ENCODE measurements around the gene TNNT3.

TNNT3 gene

DNA sequence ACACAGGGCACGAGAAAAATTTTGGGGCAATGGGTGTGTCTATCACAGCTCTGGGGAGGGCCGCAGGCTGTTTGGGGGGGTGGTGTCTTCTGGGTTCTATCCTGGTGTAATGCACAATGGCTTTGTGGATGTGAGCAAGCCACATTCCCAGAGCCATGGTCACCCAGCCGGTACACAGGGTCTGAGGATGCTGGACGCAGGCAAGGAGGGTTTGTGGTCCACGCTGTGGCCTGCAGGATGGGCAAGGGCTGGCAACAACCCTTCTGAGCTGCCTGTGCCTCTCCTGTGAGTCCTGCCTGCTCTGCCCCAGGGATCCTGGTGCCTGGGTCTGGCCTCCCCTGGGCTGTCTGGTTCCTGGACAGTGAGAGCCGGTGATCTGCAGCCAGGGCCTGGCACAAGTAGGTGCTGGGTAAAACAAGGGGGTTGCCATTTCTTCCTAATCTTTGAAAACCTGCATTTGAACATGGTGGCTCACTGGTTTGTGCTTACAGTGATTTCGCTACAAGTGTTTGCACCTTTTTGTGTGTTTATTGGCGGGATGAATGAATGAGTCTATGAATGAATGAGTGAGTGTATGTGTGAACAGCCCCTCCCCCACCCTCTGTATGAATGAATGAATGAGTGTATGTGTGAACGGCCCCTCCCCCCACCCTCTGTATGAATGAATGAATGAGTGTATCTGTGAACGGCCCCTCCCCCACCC lies 23.2 kb downstream of the TNNT3 start:
- Histone ChIP-seq H3K4me3 (no peak overlapping the region), H3K27ac (no peak overlapping the region)

DNA sequence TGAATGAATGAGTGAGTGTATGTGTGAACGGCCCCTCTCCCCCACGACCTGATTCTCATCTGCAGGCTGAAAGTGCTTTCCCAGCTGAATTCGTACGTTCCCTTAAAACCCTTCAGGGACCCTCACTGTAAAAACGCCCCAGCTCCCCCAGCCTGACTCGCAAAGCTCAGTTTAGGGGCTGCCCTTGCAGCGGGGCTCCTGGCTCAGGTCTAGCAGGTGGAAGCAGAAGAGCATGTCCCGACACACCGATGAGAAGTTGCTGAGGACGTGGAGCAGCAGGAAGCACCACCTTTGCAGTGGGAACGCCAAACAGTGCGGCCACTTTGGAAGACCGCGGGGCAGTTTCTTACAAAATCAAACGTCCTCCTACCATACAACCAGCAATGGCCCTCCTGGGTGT lies 24.1 kb downstream of the TNNT3 start:
- no peak overlapping the region for H3K4me3 ChIP-seq
- H3K27ac ChIP-seq: peak overlapping the region in 1 of 21 experiments; percentile 9

DNA sequence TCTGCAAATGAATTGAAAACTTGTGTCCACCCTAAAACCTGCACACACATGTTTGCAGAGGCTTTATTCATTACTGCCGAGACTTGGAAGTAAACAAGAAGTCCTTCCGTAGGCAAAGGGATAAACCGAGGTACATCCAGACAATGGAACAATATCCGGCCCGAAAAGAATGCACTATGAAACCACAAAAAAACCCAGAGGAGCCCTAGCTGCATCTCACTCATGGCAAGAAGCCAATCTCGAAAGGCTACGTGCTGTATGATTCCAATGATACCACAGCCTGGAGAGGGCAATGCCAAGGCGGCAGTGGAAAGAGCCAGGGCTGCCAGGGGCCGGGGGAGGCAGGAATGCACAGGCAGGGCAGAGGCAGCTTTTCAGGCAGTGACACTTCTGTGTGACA lies 24.5 kb downstream of the TNNT3 start:
- H3K27ac ChIP-seq: peak overlapping the region in 1 of 21 experiments; percentile 9
- H3K4me3 ChIP-seq: no peak overlapping the region

DNA sequence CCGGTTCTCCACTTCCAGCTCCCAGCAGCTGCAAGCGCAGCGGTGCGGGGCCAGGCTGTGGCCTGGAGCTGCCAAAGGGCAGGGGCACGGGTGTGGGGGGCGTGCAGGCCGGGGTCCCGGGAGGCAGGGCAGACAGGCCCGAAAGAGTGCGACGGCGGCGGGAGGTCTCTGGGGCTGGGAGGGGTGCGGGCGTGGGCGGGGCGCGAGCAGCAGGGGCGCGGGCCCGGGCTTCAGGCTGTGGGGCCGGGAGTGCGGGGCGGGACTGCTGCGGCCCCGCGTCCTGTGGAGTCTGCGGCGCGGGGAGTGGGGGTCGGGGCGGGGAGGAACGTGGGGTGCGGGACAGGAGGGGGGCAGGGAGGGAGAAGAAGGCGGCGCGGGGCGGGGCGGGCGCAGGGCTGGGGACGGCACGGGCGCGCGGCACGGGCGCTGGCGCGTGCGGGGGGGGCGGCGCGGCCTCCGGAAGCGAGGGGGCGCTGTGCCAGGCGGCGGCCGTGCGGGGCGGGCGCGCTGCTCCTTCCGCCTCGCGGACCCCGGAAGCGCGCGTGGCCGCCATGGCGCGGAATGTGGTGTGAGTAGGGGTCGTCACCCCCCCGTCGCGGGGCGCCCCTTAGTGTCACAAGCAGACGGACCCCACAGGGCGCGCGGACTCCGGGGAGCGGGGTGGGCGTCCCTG lies 27.4 kb downstream of the TNNT3 start, which contains the start of gene MRPL23:
TSS of gene MRPL23 (plus strand) at position 521 of the 673 bp plus-strand sequence. CDS start at position 552, 31 bp downstream.
- H3K4me3 ChIP-seq: no peak within 1 kb of the TSS
- H3K27ac ChIP-seq: no peak within 1 kb of the TSS

DNA sequence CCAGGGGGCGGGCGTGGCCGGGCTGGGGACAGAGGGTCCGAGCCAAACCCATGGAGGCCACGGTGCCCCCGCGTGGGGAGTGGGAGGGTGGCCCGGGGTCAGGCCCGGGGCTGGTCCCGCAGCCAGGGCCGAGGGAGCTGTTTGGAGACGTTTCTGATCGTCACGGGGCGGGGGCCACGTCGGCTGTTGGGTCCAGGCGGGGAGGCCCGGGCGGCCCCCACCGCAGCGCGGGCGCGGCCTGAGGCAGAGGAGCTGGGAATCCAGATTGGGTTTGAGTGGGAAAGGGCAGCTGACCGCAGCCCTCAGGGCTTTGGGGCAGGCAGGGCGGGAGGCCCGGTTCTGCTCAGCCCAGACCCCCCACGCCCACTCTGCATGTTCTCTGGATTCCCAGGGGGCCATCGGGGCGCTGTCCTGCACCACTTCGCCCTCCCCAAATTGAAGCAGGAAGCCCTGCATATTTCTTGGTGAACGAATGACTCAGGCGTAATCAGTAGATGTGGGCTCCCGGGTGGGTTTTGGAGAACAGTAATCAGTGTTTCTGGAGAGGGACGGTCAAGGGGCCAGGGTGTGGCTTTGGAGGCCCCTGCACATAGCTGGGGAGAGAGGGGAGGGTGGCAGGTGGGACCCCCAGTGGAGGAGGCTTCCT lies 28.2 kb downstream of the TNNT3 start:
- Histone ChIP-seq H3K27ac (no peak overlapping the region), H3K4me3 (no peak overlapping the region)

DNA sequence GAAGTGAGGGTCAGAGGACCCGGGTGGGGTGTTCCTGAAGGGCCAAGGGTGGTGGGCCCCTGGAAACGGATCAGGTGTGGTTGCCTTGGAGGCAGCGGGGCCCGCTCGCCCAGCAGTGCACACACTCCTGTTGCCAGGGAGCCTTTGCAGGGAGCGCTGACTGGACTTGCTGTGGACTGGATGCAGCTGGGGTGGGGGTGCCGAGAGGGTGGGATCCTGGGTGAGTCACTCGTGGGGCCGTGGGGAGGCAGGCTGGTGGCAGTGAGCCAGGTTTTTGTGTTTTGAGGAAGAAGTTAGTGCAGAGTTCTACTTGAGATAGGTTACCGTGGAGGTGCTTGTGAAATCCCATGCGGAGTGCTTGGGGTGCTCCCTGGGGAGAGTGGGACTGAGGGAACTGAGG lies 28.9 kb downstream of the TNNT3 start:
- Histone ChIP-seq H3K4me3 (no peak overlapping the region), H3K27ac (no peak overlapping the region)

DNA sequence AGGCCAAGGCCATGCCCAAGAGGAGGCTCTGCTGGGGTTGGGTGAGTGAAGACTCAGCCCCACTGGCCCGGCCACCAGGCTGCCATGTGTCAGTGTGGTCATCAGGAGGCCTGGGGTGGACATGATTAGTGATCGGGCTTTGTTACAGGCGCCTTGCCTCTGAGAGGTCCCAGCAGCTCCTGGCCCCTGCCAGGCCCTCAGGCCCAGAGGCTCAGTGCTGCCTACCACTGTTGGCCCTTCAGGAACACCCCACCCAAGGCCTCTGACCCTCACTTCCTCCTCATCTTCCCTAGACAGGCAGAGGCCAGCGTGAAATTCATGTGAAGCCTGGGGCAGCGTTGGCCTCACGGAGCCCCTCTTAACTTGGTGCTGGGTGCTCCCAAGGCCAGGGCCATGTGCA lies 29.8 kb downstream of the TNNT3 start:
- Histone ChIP-seq H3K27ac (no peak overlapping the region), H3K4me3 (no peak overlapping the region)

DNA sequence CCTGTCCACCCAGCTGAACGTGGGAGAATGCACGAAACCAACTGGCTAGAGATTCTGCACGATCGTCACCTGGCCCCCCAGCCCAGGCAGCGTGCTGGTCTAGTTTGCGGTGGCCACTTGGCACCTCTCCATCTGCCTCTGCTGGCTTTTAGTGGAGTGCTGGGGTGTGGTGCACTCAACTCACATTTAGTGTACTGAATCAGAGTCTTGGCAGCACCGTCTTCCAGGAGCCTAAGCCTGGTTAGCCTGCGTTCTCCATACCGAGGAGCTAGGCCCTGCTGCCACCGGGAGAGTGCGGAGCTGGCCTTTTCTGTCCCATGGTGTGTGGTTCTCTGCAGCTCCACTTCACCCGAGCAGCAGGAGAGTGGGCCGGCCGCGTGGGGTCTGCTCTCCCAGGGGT lies 30.4 kb downstream of the TNNT3 start:
- no peak overlapping the region for H3K27ac ChIP-seq
- no peak overlapping the region for H3K4me3 ChIP-seq

DNA sequence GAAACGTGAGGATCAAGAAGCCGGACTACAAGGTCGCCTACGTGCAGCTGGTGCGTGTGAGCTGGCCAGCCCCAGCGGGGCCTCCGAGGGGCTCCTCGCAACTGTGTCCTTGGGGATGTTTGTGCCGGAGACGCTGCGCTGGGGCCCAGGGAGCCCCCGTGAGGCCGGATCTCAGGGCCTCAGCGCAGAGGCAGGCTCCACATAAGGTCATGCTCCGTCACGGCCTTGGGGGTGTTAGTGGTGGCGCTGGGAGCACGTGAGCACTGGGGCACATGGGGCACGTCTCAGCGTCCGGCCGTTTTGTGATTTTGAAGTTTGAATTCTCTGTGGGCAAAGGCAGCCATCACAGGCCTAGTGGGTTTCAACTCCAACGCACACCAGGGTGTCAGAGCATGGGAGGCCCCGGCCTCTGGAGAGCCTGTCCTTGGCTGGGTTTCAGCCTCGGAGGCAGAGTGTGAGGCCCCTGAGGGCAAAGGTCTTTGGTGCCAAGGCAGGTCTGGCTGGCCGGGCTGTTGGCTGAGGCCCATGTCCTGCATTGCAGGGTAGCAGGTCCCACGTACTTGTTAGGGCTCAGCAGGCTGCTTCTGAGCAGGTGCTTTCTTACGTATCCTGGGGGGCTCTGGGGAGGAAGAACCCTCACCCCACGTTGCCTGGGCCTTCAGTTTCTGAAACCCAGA lies 33.4 kb downstream of the TNNT3 start:
- H3K4me3 ChIP-seq: no peak overlapping the region
- H3K27ac ChIP-seq: no peak overlapping the region

DNA sequence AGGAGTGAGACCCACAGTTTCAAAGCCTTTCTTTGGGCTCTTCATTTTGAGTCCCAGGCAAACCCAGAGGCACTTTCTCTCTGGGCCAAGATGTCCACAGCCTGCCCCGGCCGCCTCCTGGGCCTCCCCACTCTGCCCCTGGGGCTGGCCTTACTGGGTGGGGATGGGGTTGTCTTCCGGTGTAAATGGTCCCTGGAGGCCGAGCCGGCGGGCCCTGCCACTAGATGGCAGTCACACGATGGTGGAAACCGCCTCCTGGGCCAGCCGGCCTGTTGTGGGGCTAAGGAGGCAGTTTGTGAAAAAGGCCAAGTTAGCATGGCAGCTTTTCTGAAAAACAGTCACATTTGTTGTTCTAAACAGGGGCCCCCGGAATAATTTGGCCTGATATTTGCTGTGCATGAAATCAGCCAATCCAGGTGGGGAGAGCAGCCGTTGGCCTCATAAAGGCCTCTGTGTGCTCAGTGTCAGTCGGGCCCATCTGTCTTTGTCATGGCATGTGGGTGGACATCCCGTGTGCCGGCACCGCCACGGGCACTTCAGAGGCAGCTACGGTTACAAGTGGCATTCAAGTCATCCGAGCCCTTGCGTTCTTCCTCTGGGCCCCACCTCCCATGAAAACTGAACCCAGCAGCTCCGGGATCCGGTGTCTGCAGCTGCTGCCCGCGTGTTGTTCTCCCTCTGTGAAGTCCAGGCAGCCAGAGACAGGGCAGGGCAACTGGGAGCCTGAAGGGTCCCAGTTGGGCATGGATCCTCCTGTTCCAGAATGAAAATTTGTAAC lies 34.2 kb downstream of the TNNT3 start:
- no peak overlapping the region for H3K27ac ChIP-seq

DNA sequence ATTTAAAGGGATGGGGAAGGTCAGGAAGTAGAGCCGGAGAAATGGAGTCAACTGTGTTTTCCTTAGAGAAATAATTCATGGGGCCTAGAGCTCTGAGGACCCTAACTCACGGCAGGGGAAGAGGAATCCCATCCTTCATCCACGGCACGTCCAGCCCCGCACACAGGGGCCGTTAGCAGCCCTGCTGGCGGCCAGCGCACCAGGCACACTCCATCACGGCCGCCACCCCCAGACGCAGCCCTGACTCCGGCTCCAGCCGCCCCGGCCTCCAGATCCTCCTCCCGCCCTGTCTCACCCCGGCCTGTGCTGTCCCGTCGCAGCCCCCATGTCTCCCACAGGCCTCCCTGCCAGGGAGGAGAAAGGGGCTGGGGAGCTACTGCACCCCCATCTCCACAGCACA lies 38.9 kb downstream of the TNNT3 start:
- Histone ChIP-seq H3K27ac (no peak overlapping the region), H3K4me3 (no peak overlapping the region)

More for the DNA sequence above, 34.2 kb downstream of the TNNT3 start:
- H3K4me3 ChIP-seq: no peak overlapping the region

DNA sequence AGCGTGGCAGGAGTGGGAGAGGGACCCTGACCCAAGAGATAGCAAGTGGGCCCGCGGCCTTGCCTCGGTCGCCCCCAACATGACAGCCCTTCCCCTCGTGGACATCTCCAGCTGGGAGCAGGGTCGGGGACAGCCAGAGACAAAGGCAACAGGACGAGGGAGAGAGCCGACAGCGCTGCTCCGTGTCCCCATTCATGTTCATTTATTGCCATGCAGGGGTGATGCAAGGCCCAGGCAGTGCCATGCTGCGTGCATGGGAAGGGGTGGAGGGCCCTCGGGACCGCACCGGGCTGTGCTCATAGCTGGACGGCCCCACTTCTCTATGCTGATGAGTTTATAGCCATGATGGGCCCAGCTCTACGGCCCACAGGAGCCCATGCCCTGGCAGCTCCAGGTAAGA lies 40.3 kb downstream of the TNNT3 start:
- Histone ChIP-seq H3K27ac (no peak overlapping the region), H3K4me3 (no peak overlapping the region)

DNA sequence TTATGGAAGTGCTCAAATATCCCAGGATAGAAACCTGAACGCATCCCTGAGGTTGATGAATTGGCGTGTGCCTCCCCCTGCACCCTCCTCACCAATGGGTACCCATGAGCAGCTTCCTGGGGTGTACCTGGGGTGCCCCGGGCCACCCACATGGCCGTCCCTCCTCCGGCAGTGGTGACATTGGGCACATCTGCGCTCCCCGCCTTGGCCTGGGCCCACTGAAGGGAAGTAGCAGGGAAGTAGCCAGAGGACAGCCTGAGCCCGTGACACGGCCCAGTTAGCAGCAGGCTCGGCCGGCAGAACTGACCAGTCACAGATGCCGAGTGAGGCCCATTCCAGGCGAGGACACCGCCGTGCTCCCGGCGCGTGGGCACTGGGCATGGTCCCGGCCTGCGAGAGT lies 44.4 kb downstream of the TNNT3 start:
- H3K27ac ChIP-seq: no peak overlapping the region
- H3K4me3 ChIP-seq: no peak overlapping the region

DNA sequence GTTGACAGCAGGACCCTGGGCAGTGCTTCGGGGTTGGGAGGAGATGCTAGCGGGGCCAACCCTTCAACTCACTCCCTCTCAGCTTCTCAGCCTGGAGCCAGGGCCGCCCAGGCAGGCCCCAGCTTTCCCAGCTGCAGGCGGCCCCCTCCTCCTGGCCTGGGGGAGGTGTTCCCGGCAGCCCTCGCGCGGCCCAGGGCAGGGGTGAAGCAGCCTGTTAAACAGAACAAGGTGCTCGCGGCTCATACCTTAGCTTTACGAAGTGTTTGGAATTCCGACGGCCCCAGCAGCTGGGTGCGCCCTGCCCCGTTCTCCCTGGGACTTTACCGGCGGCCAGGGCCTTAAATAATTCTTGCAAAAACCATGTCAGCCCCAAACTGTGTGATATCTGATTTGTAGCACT lies 44.8 kb downstream of the TNNT3 start:
- H3K27ac ChIP-seq: no peak overlapping the region
- no peak overlapping the region for H3K4me3 ChIP-seq

DNA sequence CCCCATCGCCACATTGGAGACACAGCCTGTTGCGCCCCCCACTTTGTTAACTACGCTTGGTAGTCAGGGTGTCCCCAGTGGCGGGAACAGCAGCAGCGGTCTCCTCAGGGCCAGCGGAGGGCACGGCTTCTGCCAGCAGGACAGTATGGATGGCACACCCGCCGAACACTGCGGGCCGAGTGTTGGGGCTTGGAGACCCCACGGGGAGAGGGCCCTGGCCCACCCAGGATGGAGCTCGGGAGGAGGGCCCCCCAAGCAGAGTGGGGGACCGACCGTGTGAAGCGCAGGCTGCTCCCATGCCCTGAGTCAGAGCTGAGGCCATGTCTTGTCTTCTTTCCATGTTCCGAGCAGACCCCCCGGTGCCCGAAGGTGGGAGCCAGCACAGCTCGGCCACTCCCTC lies 45.5 kb downstream of the TNNT3 start:
- Histone ChIP-seq H3K4me3 (no peak overlapping the region), H3K27ac (no peak overlapping the region)

DNA sequence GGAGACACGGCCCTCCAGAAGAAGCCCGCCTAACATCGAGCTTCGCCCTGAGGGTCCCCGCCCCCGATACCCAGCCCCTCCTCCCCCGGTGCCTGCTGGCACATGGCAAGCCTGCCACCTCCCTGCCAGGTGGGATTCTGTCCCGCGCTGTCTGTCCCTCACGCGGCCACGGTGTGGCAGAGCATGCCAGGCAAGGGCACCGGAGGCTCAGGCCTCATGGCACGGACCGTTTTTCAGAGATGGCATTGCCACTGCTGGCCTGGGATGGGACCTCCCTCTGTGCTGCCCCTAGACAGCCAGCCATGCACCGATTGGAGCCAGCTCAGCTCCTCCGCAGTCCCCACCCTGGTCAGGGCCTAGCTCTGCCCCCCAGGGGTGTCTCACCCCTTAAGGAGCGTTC lies 47.0 kb downstream of the TNNT3 start:
- Histone ChIP-seq H3K4me3 (no peak overlapping the region), H3K27ac (no peak overlapping the region)

DNA sequence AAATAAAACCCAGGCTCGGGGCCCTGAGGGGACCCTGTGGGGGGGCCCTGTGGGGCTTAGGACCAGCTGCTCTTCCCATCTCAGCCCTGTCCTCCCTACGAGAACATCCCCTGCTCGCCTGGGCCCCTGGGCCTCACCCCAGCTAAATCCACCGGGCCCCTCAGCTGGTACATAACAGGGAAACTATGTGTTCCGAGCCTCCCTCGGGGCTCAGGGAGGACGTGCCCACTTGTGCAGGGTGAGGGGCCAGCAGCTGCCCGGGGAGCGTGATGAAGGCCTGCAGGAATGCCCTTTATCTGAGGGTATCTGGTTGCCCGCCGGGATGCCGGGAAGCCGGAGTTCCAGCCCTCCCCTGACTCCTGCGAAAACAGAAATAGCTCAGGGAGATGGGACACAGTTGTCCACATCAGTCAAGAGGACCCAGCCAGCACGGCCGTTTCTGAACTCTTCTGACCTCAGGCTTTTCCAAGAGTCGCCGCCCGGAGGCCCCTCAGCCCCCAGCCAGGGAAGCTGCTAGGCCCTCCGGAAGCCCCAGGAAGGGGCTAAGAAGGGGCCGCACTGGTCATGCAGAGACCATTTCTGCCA lies 48.2 kb downstream of the TNNT3 start:
- Histone ChIP-seq H3K27ac (no peak overlapping the region), H3K4me3 (no peak overlapping the region)

DNA sequence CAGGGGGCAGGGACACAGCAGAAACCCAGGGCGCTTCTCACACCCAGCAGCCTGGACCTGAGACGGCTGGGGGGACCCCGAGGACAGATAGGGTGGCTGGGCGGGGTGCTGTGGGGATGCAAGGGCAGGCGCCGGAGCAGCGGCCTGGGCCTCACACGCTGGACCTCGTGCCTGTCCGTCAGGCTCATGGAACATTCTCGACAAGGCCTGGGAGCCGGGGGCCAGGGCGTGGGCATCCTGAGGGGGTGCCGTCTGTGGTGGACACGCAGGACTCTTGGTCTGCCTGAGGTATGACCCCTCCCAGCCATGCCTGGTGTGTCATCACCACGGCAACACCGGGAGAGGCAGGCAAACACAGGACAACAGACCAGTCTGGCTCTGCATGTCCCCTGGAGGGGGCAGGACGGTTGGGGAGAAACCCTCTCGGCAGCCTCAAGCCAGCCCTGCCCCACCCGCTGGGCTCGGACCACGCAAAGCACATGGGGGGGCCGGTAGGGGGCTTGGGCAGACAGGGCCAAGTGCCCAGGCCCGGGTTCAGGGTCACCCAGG lies 49.0 kb downstream of the TNNT3 start:
- no peak overlapping the region for H3K4me3 ChIP-seq
- H3K27ac ChIP-seq: no peak overlapping the region

DNA sequence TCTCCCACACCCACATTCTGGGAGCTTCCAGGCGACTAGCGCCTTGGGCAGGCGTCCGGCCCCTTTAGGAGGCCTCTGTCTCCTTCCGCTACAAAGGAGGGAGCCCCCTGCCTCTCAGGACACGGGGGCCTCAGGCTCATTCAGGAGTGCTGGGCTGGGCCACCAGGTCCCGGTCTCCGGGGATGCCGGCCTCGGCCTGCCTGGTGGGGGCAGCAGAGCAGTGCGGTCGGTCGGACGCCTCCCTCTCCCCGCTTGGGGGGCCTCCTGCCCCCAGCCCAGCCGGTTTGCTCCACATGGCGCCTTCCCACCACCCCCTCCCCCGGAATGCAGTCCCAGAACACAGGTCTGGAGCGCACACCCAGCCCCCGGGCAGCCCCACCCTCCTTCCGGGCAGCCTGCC lies 49.5 kb downstream of the TNNT3 start:
- Histone ChIP-seq H3K27ac (no peak overlapping the region), H3K4me3 (no peak overlapping the region)
